HEK293T (cell line): ENCODE results near the gene CHCHD1.

ENCODE experiments used
- BHLHE40 ChIP-seq: fragments of 450-650 bp; IDR thresholded peaks from 2 replicates; pipeline ENCODE4 v1.6.1; 2016; ENCODE audit warnings: mild to moderate bottlenecking, moderate library complexity, borderline replicate concordance
- ZNF384 ChIP-seq: fragments of 450-650 bp; IDR thresholded peaks from 2 replicates; pipeline ENCODE4 v1.6.1; 2016

DNA sequence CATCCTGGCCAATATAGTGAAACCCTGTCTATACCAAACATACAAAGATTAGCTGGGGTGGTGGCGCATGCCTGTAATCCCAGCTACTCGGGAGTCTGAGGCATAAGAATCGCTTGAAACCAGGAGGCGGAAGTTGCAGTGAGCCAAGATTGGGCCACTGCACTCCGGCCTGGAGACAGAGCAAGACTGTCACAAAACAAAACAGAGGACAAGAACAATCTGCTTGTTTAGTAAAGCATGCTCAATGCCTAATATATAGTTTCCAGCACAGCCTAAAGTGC is 39.5 kb upstream of the CHCHD1 start:
- no peak for TF ChIP-seq ZNF384
- TF ChIP-seq BHLHE40 = no peak
